Measurements from ENCODE around the gene FGD3.

The FGD3 gene

GRCh38 chr9:93081081-93081529 lies 133.8 kb downstream of the FGD3 start:
- DNase-seq, result no peak

DNA sequence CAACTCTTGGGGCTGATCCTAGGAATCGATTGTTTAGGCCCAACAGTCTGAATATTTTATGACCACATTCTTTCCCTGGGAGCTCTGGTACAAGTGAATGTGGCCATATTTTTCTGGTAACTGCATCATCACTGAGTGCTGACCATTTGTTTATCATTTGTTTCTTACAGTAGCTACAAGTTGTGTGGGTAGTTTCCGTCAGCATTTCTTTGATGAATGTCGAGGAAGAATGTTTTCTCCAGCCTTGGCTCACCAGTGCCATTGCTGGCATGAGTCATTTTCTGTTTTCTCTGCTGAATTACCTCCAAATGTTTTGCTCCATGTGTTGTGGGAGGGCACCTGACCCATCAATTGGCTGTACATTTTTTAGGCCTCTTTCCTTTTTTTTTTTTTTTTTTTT lies 134.6 kb downstream of the FGD3 start:
- DNase-seq, result no peak

- DNase-seq, result peak; percentile 33
These were observed 135.6 kb downstream of the FGD3 start for GRCh38 chr9:93082841-93083411.

GRCh38 chr9:93083592-93084470 lies 136.5 kb downstream of the FGD3 start:
- DNase-seq, result peak; percentile 41

DNA sequence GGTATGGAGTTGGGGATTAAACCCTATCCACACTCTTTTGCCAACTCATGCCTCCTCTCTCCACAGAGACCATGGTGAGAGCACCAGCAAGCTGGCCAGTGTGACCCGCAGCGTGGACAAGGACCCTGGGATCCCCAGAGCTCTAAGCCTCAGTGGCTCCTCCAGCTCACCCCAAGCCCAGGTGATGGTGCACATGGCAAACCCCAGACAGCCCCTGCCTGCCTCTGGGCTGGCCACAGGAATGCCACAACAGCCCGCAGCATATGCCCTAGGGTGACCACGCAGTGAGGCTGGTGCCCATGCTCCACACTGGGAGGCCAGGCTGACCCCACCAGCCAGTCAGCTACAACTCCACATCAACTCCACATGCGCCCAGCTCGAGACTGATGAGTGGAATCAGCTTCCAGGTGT lies 137.2 kb downstream of the FGD3 start:
- DNase-seq, result no peak

GRCh38 chr9:93085676-93086075 lies 138.4 kb downstream of the FGD3 start:
- DNase-seq, result no peak

All from CD4-positive, alpha-beta T cell treated with Interleukin-17A for 4 hours (primary cell).